Measurements from ENCODE around the gene SEC23A.

DNA sequence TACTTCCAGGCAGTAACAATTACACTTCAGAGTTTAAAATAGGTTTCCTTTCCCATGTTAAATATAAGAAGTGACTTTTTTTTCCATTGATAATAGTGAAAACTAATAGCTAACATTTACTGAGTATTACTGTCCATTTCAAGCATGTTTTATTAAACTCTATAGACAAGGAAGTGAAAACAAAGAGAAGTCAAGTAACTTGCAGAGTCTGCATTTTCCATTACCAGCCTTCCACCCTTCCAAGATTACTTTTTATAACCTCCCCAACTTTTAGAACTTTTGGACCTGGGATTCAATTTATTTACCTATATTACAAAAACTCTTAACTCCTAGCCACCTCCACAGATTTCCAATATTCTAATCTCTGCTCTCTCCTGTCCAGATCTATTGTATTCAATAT lies 67.7 kb downstream of the SEC23A start:
- TF ChIP-seq CTCF (IDR thresholded peaks at IDR 0.05) (no peak), EZH2 (IDR thresholded peaks at IDR 0.05) (no peak)
